Lung (tissue), 12 donors: ENCODE results near the gene RHEB. TPM values are rescaled to one million over a fixed set of nuclear protein-coding genes. Genes with fewer than 3 reads are reported as not detected.
"Not testable (repeated sequence)": the region's sequence is repeated elsewhere in the genome, so short reads cannot be mapped to it uniquely, and the experiment has no call there.

Experiments
- ATAC-seq: fragments of 200-7000 bp; cut with Tn5 transposase; one replicate; pipeline ENCODE4 v1.9.1; 2020; ENCODE audit warnings: moderate number of reproducible peaks; ENCODE audit not compliant: insufficient read depth, low FRiP score
- DNase-seq, 3 donors: peaks; one replicate each; pipeline ENCODE4 v3.0.0-alpha.2; 2013 to 2017
- H3K27ac ChIP-seq, 2 donors: one replicate each; pipeline ENCODE4 v1.5.1; 2013; ENCODE audit warnings: mild to moderate bottlenecking in 2 of 2, moderate library complexity in 2 of 2, control low read depth in 1 of 2, inconsistent platforms in 1 of 2, low read depth in 1 of 2, low read length in 1 of 2
- H3K27me3 ChIP-seq, 3 donors: one replicate each; pipeline ENCODE4 v1.5.1; 2013; ENCODE audit warnings: low read length in 2 of 3; ENCODE audit not compliant: control insufficient read depth in 3 of 3, insufficient read depth in 3 of 3
- H3K36me3 ChIP-seq, 4 donors: one replicate each; pipeline ENCODE4 v1.5.1; 2013; ENCODE audit warnings: low read length in 4 of 4, mild to moderate bottlenecking in 1 of 4, moderate library complexity in 1 of 4; ENCODE audit not compliant: control insufficient read depth in 4 of 4, insufficient read depth in 4 of 4
- H3K4me1 ChIP-seq, 5 donors: one replicate each; pipeline ENCODE4 v1.5.1; 2013; ENCODE audit warnings: low read length in 5 of 5, mild to moderate bottlenecking in 2 of 5, moderate library complexity in 1 of 5; ENCODE audit not compliant: control insufficient read depth in 5 of 5, insufficient read depth in 5 of 5
- H3K4me3 ChIP-seq: one replicate; pipeline ENCODE4 v1.5.1; 2013; ENCODE audit warnings: mild to moderate bottlenecking, control low read depth, moderate library complexity
- H3K9ac ChIP-seq, 2 donors: one replicate each; pipeline ENCODE4 v1.5.1; 2013; ENCODE audit warnings: low read length in 2 of 2, control low read depth in 1 of 2; ENCODE audit not compliant: insufficient read depth in 1 of 2
- H3K9me3 ChIP-seq, 4 donors: one replicate each; pipeline ENCODE4 v1.5.1; 2013; ENCODE audit warnings: low read length in 3 of 4, mild to moderate bottlenecking in 1 of 4, moderate library complexity in 1 of 4; ENCODE audit not compliant: control insufficient read depth in 4 of 4, insufficient read depth in 3 of 4
- CTCF ChIP-seq: IDR thresholded peaks from 2 replicates; pipeline ENCODE4 v1.5.1; 2012; ENCODE audit warnings: mild to moderate bottlenecking; ENCODE audit errors: control extremely low read depth, extremely low read depth
- WGBS, 2 donors: extraction: QIAGEN DNeasy Blood & Tissue Kit; methylation state at CpG; one replicate each; pipeline ENCODE4 v1.1.7; 2013; 5-methylcytosine and 5-hydroxymethylcytosine counted together
- polyA plus RNA-seq, 2 donors: library from polyadenylated mRNA; stranded (reverse); fragments of 200-250 nt; gene quantifications; one replicate each; pipeline ENCODE4 v1.2.1, GENCODE V29; 2013
- total RNA-seq, 2 donors: library from RNA; depleted of rRNA in 1 of 2; stranded (reverse); fragments of >200 nt in 1 of 2; gene quantifications; one replicate each; pipeline ENCODE4 v1.2.1, GENCODE V29; 2014 to 2021
- donor health status: control.
- donor health status: control.
- donor health status: Bipolar disorder and iron deficiency.
- donor health status: healthy.
- donor health status: DM: yes; HTN: yes; CAD: no.

Gene RHEB
- total and polyA plus RNA-seq, 4 donors, result 65.6 to 117 (median 83.8) TPM

GRCh38 chr7:151539088-151539671 lies 19.5 kb upstream of the RHEB start:
- peak in 1 of 3 donors; percentile 20 for DNase-seq
- WGBS, 2 donors, result 75 to 79% methylated on average over 9 of the region's 9 CpGs
- H3K9me3 ChIP-seq, result no peaks in the 10 kb centered on the region
- H3K4me3 ChIP-seq, result no peak overlapping the region
- peaks cover 0 to 4% (median 0%) of the 10 kb centered on the region in 3 donors for H3K27me3 ChIP-seq
- H3K27ac ChIP-seq, result no peak overlapping the region
- no peak for TF ChIP-seq CTCF
- H3K4me1 ChIP-seq, result peaks cover 0 to 10% (median 0%) of the 10 kb centered on the region in 5 donors
- ATAC-seq, result no peak
- H3K9ac ChIP-seq, result no peak overlapping the region
- H3K36me3 ChIP-seq, result no peaks in the 10 kb centered on the region

DNA sequence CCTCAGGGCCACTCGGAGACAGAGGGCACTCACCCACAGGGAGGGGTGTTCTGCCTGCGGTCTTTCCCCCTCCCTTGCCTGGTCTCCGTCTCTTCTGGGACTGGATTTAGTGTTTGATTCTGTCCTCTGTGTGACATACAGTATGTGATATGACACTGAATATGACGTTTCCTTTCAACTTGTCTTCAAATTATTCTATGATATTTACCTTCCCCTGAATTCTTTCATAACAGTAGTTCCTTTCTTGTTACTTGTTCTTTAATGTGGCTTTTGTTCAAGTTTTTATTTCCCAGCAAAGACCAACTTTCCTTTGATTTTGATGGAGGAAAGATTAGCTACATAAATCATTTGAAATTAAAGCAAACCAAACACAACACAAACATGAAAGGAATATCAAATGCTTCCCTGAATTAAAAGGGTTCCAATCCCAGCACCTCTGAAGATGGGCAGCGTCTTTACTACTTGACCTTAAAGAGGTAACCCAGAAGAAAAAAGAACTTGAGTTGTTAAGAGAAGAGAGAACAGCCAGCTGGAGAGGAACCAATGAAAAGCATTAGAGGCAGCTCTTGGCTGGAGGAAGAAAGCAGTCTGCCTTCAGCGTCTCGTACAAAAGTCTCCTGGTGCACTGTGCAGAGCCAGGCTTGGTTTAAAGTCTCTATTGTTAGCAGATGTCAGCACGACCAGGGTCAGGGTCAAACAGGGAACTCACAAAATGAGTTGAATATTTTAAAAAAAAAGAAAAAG lies 18.3 kb upstream of the RHEB start:
- peak; percentile 47 to 87 (median 79) for DNase-seq
- H3K27me3 ChIP-seq, result peaks cover 0 to 4% (median 0%) of the 10 kb centered on the region in 3 donors
- 31 to 49% methylated on average over 8 of the region's 8 CpGs for WGBS, 2 donors
- no peaks in the 10 kb centered on the region for H3K9me3 ChIP-seq
- no peak overlapping the region for H3K4me3 ChIP-seq
- no peaks in the 10 kb centered on the region for H3K36me3 ChIP-seq
- TF ChIP-seq CTCF, result no peak
- no peak for ATAC-seq
- no peak overlapping the region for H3K27ac ChIP-seq
- H3K4me1 ChIP-seq, result peaks cover 0 to 10% (median 0%) of the 10 kb centered on the region in 5 donors
- H3K9ac ChIP-seq, result no peak overlapping the region

DNA sequence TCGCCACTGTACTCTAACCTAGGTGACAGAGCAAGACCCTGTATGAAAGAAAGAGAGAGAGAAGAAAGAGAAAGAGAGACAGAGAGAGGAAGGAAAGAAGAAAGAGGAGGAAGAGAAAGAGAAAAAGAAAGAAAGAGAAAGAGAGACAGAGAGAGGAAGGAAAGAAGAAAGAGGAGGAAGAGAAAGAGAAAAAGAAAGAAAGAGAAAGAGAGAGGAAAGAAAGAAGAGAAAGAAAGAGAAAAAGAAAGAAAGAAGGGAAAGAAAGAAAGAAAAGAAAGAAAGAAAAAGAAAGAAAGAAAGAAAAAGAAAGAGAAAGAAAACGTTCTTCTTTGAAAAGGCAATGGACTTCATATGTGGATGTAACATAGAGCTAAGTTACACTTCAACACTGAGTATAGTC lies 16.5 kb upstream of the RHEB start:
- DNase-seq, H3K4me3 ChIP-seq, ATAC-seq, H3K27ac ChIP-seq, H3K27me3 ChIP-seq, H3K36me3 ChIP-seq, H3K9me3 ChIP-seq, H3K9ac ChIP-seq: not testable (repeated sequence)
- H3K4me1 ChIP-seq, result peaks cover 0 to 10% (median 0%) of the 10 kb centered on the region in 5 donors
- WGBS, 2 donors, result 92 to 97% methylated on average over 2 of the region's 2 CpGs

GRCh38 chr7:151529842-151530241 lies 10.1 kb upstream of the RHEB start:
- H3K9me3 ChIP-seq, result peaks cover 0 to 4% (median 2%) of the 10 kb centered on the region in 4 donors
- H3K36me3 ChIP-seq, result no peaks in the 10 kb centered on the region
- H3K27ac ChIP-seq, result no peak overlapping the region
- H3K4me1 ChIP-seq, result no peaks in the 10 kb centered on the region
- ATAC-seq, result no peak
- TF ChIP-seq CTCF, result no peak
- no peak overlapping the region for H3K9ac ChIP-seq
- no peaks in the 10 kb centered on the region for H3K27me3 ChIP-seq
- no peak overlapping the region for H3K4me3 ChIP-seq
- DNase-seq, result no peak
